ENCODE data around the gene LRIG2. TPM values are rescaled to one million over a fixed set of nuclear protein-coding genes. Genes with fewer than 3 reads are reported as not detected.

LRIG2 gene
- total and polyA plus RNA-seq, 2 of the 13 experiments (the other 11 are each of a cell fraction or from before 2014, with no cell fraction given): 8.1 to 12.2 TPM

DNA sequence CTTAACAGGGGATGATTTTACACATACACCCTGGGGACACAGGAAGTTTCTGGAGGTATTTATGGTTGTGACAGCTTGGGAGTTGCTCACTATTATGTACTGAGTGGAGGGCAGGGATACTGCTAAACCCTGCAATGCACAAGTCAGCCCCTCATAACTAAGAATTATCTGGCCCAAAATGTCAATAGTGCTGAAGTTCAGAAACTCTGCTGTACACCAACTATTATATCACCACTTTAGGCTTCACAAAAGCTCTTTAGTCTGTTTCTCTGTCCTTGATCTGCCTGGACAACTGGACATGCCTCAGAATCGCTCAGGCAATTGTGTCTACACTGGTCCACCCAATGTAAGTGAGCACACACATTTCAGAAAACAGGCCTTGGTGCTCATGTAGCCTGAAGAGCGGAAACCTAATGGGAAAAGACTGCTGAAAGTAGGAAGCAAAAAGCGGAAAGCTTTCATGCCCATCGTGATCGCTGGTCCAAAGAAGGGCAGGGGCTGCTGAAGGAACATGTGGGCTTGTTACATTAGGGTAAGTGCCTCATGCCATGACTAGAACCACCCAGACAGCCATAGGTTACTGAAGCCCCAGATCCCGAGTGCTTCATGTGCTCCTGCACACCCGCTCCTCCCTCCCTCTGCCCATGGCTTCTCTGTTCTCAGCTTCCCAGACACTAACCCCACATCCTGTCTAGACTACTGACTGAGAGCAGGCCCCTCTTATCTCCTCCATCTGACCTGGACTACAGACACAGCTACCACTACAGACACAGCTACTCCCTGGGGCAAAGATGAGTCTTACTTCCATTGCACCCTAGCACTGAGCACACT lies 73.5 kb downstream of the LRIG2 start (continued):
- TF ChIP-seq KMT2B (CRISPR knock-in tag; IDR thresholded peaks at IDR 0.05): no peak
- TF ChIP-seq SETDB1 (CRISPR knock-in tag; IDR thresholded peaks at IDR 0.05; ENCODE audit: borderline replicate concordance): no peak
- TF ChIP-seq ZNF460 (CRISPR knock-in tag; IDR thresholded peaks at IDR 0.05; ENCODE audit: borderline replicate concordance): no peak
- TF ChIP-seq, protein P1, sequence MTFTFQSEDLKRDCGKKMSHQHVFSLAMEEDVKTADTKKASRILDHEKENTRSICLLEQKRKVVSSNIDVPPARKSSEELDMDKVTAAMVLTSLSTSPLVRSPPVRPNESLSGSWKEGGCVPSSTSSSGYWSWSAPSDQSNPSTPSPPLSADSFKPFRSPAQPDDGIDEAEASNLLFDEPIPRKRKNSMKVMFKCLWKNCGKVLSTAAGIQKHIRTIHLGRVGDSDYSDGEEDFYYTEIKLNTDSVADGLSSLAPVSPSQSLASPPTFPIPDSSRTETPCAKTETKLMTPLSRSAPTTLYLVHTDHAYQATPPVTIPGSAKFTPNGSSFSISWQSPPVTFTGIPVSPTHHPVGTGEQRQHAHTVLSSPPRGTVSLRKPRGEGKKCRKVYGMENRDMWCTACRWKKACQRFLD (CRISPR knock-in tag; IDR thresholded peaks at IDR 0.05; ENCODE audit: borderline replicate concordance): no peak
- no peak for TF ChIP-seq KLF6 (CRISPR knock-in tag; IDR thresholded peaks at IDR 0.05)
- TF ChIP-seq MNT (IDR thresholded peaks at IDR 0.05): no peak
- no peak for TF ChIP-seq U2AF1 (optimal IDR thresholded peaks at IDR 0.05; ENCODE audit: low read depth, low read length)
- peak; percentile 72 for TF ChIP-seq ZNF772 (CRISPR knock-in tag; IDR thresholded peaks at IDR 0.05)
- no peak for TF ChIP-seq PREB (CRISPR knock-in tag; IDR thresholded peaks at IDR 0.05)
- TF ChIP-seq XBP1 (CRISPR knock-in tag; IDR thresholded peaks at IDR 0.05): no peak
- 0 out of 2 replicates have a peak, but pooled peaks have one; percentile 43 for TF ChIP-seq MEF2D (CRISPR knock-in tag; IDR thresholded peaks at IDR 0.05)
- TF ChIP-seq ZNF12 (CRISPR knock-in tag; IDR thresholded peaks at IDR 0.05): 0 out of 2 replicates have a peak, but pooled peaks have one; percentile 28
- TF ChIP-seq ZNF318 (CRISPR knock-in tag; IDR thresholded peaks at IDR 0.05): no peak
- TF ChIP-seq ARNTL (CRISPR knock-in tag; IDR thresholded peaks at IDR 0.05): 0 out of 2 replicates have a peak, but pooled peaks have one; percentile 48
- TF ChIP-seq DBP (CRISPR knock-in tag; IDR thresholded peaks at IDR 0.05; ENCODE audit: not compliant biosample characterization): no peak
- TF ChIP-seq ETV6 (CRISPR knock-in tag; conservative IDR thresholded peaks at IDR 0.05): no peak

Data from HepG2 (cell line).